Anterior cingulate cortex (tissue), 58 donors: ENCODE measurements around the gene SRSF11.
"Not testable (repeated sequence)": the region's sequence is repeated elsewhere in the genome, so short reads cannot be mapped to it uniquely, and the experiment has no call there.

ENCODE experiments used
- DNase-seq, 58 donors: peaks; one replicate each; lab custom pipeline; 2025; lab: John Stamatoyannopoulos, UW

SRSF11 gene, protein sequence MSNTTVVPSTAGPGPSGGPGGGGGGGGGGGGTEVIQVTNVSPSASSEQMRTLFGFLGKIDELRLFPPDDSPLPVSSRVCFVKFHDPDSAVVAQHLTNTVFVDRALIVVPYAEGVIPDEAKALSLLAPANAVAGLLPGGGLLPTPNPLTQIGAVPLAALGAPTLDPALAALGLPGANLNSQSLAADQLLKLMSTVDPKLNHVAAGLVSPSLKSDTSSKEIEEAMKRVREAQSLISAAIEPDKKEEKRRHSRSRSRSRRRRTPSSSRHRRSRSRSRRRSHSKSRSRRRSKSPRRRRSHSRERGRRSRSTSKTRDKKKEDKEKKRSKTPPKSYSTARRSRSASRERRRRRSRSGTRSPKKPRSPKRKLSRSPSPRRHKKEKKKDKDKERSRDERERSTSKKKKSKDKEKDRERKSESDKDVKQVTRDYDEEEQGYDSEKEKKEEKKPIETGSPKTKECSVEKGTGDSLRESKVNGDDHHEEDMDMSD

DNA sequence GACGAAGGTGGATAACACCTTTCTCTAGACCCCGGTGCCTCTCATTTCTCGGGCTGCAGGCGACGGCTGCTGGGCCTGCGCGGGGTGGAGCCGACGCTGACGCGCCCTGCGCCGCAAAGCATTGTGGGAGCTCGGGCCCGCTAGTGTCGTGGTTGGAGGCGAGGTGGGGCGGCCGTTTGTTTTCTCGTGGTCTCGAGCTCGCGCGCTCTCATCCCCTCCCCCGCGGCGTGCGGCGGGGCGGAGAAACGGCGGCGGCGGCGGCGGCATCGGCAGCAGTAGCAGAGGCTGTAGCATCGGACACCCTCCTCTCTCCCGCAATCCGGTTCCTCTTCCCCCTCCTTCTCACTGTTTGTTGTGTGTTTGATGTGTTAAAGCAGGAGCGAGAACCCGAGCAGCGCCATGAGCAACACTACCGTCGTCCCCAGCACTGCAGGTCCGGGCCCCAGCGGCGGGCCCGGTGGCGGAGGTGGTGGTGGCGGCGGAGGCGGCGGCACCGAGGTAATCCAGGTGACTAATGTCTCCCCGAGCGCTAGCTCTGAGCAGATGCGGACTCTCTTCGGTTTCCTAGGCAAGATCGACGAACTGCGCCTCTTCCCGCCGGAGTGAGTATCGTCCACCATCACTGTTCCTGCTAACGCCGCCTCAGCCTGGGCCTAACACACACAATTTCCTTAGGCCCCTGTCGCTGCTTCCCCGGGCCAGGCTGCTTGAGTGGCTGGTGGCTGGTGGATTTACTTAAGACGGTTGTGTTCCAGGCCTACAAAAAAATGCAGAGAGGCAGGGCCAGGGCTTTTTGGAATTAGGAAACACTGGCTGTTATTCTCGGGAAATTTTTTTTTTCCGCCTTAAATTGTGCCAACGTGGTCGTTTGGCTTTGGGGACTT, at the start of gene SRSF11:
TSS of gene SRSF11 (plus strand) at position 143 of the 884 bp plus-strand sequence. CDS start at position 400, 257 bp downstream.
- DNase-seq: peak; percentile 22 to 96 (median 91)

GRCh38 chr1:70171512-70171911, 49.7 kb upstream of the SRSF11 start:
- no peak for DNase-seq

- not testable (repeated sequence) for DNase-seq
These were observed 36.0 kb upstream of the SRSF11 start for GRCh38 chr1:70185181-70185580.

DNA sequence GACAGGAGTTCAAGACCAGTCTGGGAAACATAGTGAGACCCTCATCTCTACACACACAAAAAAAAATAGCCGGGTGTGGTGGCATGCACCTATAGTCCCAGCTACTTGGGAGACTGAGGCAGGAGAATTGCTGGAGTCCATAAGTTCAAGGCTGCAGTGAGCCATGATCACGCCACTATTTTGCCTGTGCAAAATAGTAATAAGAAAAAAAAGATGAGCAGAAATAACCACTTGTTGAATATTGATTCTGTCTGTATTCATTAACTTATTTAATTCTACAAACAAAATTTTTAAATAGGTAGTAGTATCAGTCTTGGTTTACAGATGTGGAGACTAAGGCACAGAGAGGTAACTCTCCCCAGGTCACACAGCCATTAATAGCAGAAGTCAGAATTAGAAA, 32.7 kb upstream of the SRSF11 start:
- no peak for DNase-seq

DNA sequence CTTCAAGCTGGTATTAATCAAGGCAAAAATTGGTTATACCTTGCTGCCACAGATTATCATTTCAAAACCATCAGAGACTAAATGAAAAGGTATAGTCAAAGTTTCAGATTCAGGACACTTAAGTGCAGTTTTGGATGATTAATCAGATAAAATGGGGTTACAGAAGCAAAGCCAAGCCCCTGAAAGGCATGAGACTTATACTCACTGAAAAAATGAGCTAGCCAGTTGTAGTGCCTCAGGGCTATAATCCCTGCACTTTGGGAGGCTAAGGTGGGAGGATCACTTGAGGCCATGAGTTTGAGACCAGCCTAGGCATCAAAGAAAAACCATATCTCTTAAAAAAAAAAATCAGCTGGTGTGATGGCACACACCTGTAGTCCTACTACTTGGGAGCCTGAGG, 31.0 kb upstream of the SRSF11 start:
- no peak for DNase-seq

GRCh38 chr1:70192446-70192845, 28.7 kb upstream of the SRSF11 start:
- not testable (repeated sequence) for DNase-seq

GRCh38 chr1:70194601-70195000, 26.6 kb upstream of the SRSF11 start:
- DNase-seq: no peak

GRCh38 chr1:70195342-70195741, 25.8 kb upstream of the SRSF11 start:
- DNase-seq: no peak

- DNase-seq: no peak
These were observed 24.8 kb upstream of the SRSF11 start for GRCh38 chr1:70196333-70196732.

DNA sequence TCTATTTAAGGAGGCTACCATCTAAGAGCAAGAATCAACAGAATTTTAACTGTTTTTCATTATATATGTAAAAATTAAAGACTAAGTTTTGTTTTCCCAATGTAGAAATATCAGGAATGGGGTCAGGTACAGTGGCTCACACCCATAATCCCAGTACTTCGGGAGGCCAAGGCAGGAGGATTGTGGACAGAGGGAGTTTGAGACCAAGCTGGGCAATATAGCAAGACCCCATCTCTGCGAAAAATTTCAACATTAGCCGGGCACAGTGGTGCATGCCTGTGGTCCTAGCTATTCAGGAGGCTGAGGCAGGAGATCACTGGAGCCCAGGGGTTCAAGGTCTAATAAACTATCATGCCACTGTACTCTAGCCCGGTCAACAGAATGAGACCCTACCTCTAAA, 21.1 kb upstream of the SRSF11 start:
- DNase-seq: no peak

- no peak for DNase-seq
These were observed 18.9 kb upstream of the SRSF11 start for GRCh38 chr1:70202173-70202758.

DNA sequence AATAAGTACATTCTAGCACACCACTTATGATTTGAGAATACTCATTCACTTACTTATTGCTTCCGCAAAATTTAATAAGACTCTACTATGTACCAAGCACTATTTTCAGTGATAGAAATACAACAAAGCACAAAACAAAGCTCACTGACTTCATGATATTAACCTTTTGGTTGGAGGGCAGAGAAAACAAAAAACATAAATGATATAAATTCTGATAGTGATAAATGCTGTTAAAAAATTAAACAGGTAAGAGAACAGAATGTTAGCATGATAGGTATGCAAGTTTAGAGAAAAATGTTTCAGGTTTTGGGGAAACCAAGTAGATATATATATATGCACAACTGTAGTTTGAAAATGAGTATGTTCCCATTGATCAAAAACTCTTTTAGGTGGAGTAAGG, 17.0 kb upstream of the SRSF11 start:
- DNase-seq: no peak

GRCh38 chr1:70204600-70204999, 16.6 kb upstream of the SRSF11 start:
- DNase-seq: no peak

GRCh38 chr1:70205071-70205433, 16.1 kb upstream of the SRSF11 start:
- DNase-seq: no peak

- DNase-seq: peak; percentile 48 to 98 (median 93)
These were observed 15.6 kb upstream of the SRSF11 start, which contains the start of gene LRRC40 for GRCh38 chr1:70205434-70206118. TSS of gene LRRC40 (minus strand) at chr1:70205579. CDS start at chr1:70205540, 39 bp downstream.

DNA sequence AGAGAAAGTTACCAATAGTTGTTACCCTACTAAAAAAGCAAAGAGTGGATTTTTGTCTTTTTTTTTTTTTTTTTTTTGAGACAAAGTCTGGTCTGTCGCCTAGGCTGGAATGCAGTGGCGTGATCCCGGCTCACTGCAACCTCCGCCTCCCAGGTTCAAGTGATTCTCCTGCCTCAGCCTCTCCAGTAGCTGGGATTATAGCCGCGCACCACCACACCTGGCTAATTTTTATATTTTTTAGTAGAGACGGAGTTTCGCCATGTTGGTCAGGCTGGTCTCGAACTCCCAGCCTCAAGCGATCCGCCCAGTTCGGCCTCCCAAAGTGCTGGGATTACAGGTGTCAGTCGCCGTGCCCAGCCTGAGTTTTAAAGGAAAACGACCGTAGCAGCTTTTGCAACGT, 14.3 kb upstream of the SRSF11 start:
- not testable (repeated sequence) for DNase-seq

- DNase-seq: no peak
These were observed 13.7 kb upstream of the SRSF11 start for GRCh38 chr1:70207492-70207891.

DNA sequence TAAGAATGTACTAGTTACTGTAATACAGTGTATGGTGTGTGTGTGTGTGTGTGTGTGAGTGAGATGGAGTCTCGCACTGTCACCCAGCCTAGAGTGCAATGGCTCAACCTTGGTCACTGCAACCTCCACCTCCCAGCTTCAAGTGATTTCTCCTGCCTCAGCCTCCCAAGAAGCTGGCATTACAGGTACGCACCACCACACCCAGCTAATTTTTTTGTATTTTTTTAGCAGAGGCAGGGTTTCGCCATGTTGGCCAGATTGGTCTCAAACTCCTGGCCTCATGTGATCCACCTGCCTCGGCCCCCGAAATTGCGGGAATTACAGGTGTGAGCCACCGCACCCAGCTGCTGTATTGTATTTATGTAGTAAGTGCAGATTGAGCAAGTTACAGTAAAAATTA, 12.9 kb upstream of the SRSF11 start:
- DNase-seq: no peak

GRCh38 chr1:70210820-70211219, 10.4 kb upstream of the SRSF11 start:
- no peak for DNase-seq

DNA sequence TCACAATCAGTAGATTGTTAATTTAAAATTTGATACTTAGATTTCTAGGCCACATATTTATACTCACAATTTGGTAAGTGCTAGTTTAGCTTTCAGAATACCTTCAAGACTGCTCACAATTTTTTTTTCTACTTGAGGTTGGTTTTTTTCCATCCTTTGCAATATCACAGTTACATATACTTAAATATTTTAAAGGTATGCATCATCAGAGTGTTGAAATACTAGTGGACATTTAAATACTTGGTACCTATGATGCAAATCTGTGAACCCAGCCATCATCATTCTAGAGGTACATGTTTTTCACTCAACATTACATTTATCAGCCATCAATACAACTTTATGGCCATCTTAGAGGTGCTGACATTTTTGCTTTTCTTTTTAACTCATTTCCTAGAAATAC, 9.6 kb upstream of the SRSF11 start:
- no peak for DNase-seq
